Right cardiac atrium (tissue), 5 donors: Measurements from ENCODE around the gene TMEM163. TPM values are rescaled to one million over a fixed set of nuclear protein-coding genes. Genes with fewer than 3 reads are reported as not detected.
A peak's percentile ranks its signal among the peaks of the same experiment; 100 is the strongest.

ENCODE experiments used
- ATAC-seq, 2 donors: fragments of 200-7000 bp; cut with Tn5 transposase; one replicate each; pipeline versions ENCODE4 v1.8.0 to v1.9.1; 2020; ENCODE audit warnings: moderate library complexity in 2 of 2, mild to moderate bottlenecking in 1 of 2
- DNase-seq, 3 donors: peaks; one replicate each; pipeline ENCODE4 v3.0.0-alpha.2; 2020
- H3K27ac ChIP-seq: one replicate; pipeline ENCODE4 v1.5.1; 2013; ENCODE audit warnings: mild to moderate bottlenecking, low read length, control low read depth, moderate library complexity
- H3K27me3 ChIP-seq: one replicate; pipeline ENCODE4 v1.6.1; 2013; ENCODE audit not compliant: control insufficient read depth, insufficient read depth
- H3K4me1 ChIP-seq: one replicate; pipeline ENCODE4 v1.6.1; 2013; ENCODE audit warnings: low read length; ENCODE audit not compliant: control insufficient read depth, insufficient read depth
- H3K4me3 ChIP-seq: one replicate; pipeline ENCODE4 v1.5.1; 2013; ENCODE audit warnings: low read length, control low read depth
- H3K9me3 ChIP-seq: one replicate; pipeline ENCODE4 v1.6.1; 2013; ENCODE audit warnings: low read length; ENCODE audit not compliant: control insufficient read depth
- WGBS: extraction: QIAGEN DNeasy Blood & Tissue Kit; methylation state at CpG from one replicate; pipeline ENCODE4 v1.1.7; 2013; 5-methylcytosine and 5-hydroxymethylcytosine counted together
- intact Hi-C, 4 donors: fragments of 100-400 bp; cut with DNase I; formaldehyde crosslinking; loops; one replicate each; pipeline versions ENCODE4 v1.11.0 to v1.14.0; 2022 to 2023
- polyA plus RNA-seq: library from polyadenylated mRNA; stranded (reverse); fragments of 200-250 nt; gene quantifications from one replicate; pipeline ENCODE4 v1.2.3, GENCODE V29; 2013
- total RNA-seq, 4 donors: library from RNA; stranded (reverse); fragmentation: NEBNext Ultra II Directional; extraction: Animal tissue kit (Norgen Biotek cat#: 25700); gene quantifications; one replicate each; pipeline ENCODE4 v1.2.1, GENCODE V29; 2021
- donor health status: healthy with polysubstance abuse.
- donor health status: DM: no; HTN: yes; CAD: no.
- donor health status: DM: no; HTN: no; CAD: no.
- donor health status: DM: no; HTN: yes; CAD: no; lungs with severe emphysema.
- donor health status: DM: yes; HTN: yes; CAD: no.

Gene TMEM163
- total and polyA plus RNA-seq, 5 donors: 3.3 to 7.1 (median 4.9) TPM

DNA sequence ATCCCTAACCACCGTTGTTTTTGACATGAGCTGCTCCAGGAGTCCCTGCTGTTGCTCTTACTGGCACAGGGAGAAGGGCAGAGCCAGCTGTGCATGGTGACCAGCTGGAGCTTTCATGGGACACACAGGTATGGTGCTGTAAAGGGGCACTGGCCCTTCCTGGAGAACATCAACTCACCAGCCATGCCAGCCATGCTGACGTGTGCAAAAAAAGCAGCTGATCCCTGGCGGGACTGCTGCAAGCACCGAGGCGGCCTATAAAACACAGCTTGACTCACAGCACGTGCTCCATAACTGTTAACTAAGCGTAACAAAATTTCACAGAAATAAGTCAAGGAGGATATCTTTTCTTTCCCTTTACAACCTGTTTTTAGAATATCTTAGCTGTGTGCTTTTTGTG lies 165.1 kb downstream of the TMEM163 start:
- WGBS: 89% methylated on average over 7 of the region's 7 CpGs
- intact Hi-C loops: no loop called here
- no peak overlapping the region for H3K4me3 ChIP-seq
- H3K9me3 ChIP-seq: no peaks in the 10 kb centered on the region
- no peaks in the 10 kb centered on the region for H3K27me3 ChIP-seq
- no peak overlapping the region for H3K27ac ChIP-seq
- DNase-seq (no peak), ATAC-seq (no peak)
- no peaks in the 10 kb centered on the region for H3K4me1 ChIP-seq

DNA sequence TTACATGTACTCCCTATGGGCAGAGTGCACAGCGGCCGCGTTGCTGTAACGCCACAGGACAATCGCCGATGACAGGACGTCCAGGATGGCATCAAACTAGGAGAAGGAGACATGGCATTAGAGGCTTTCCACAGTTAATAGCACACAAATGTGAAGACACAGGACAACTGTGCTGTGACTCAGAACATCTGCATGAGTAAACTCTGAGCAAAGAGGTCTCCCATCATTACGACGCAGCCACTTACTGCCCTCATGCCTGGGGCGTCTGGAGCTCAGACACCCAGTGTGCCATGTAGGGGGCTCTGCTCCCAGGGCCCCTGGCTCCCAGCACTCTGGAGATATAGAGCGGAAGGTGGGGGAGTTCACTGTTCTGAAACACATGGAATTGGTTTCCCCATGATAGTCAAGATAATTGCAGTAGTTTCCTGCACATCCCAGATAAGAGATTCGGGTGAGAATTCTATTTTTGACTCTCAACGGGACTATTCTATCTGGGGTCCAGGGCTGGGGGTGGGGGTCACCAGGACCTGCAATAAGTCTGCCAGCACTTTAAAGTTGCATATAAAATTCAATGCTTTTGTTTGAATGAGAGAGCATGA lies 168.1 kb downstream of the TMEM163 start:
- H3K27me3 ChIP-seq: no peaks in the 10 kb centered on the region
- intact Hi-C loops: no loop called here
- H3K4me3 ChIP-seq: no peak overlapping the region
- ATAC-seq: peak in 1 of 2 donors; percentile 14
- WGBS: 74% methylated on average over 13 of the region's 13 CpGs
- H3K27ac ChIP-seq: no peak overlapping the region
- no peaks in the 10 kb centered on the region for H3K9me3 ChIP-seq
- DNase-seq: no peak
- no peaks in the 10 kb centered on the region for H3K4me1 ChIP-seq

DNA sequence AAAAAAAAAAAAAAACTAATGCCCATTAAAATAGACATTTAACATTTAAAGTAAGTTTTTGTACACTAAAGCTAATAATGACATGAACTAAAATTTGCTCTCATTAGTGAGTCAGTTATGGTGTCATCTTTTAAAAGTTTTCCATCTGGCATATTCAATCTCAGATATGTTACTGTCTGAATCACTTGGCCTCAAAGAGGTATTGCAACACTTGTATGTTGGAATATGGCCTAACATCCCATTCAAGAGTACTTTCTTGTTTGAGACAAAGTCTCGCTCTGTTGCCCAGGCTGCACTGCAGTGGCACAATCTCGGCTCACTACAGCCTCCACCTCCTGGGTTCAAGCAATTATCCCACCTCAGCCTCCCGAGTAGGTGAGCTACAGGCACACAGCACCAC lies 169.7 kb downstream of the TMEM163 start:
- H3K27me3 ChIP-seq: no peaks in the 10 kb centered on the region
- DNase-seq (no peak), ATAC-seq (peak; percentile 70 to 75)
- H3K4me1 ChIP-seq: no peaks in the 10 kb centered on the region
- WGBS: 62% methylated on average over 3 of the region's 3 CpGs
- intact Hi-C loops: no loop called here
- no peak overlapping the region for H3K4me3 ChIP-seq
- no peak overlapping the region for H3K27ac ChIP-seq
- no peaks in the 10 kb centered on the region for H3K9me3 ChIP-seq

DNA sequence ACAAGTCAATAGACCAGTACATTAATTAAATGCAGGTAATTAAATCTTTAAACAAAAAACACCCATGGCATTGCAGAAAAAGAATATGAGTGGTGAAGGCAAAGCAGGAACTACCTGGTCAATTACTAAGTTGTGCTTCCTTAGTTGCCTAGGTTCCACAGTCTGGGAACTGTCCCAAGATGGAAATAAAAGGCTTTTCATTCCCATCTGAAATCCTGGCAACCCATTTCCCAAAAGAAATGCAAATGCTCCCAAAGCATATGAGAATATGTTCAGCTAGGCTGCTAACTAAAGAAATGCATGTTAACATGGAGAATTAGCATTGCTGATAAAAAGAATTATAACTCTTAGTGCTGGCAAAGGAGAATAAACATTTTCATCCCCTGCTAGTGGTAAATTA lies 177.8 kb downstream of the TMEM163 start:
- H3K4me3 ChIP-seq: no peak overlapping the region
- ATAC-seq (no peak), DNase-seq (no peak)
- no peaks in the 10 kb centered on the region for H3K9me3 ChIP-seq
- peaks cover 8% of the 10 kb centered on the region for H3K4me1 ChIP-seq
- no peaks in the 10 kb centered on the region for H3K27me3 ChIP-seq
- intact Hi-C loops: no loop called here
- H3K27ac ChIP-seq: no peak overlapping the region

DNA sequence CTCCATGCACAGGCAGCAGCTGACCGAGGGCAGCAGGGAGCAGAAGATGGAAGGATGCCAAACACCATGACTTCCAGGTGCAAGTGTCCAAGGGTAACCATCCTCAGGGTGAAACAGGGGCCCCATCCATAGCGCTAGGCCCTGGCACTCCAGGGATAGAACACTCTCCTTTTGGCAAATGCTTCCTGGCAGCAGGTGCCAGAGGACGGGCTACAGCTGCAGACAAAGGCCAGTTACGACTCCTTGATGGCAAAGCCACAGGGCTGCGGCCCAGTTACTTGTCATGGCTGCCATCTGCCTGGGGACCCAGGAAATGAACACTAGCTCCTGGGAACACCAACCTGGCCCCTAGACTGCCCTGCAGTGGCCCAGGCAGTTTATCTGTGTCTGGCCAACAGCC lies 178.8 kb downstream of the TMEM163 start:
- peaks cover 8% of the 10 kb centered on the region for H3K4me1 ChIP-seq
- no peaks in the 10 kb centered on the region for H3K27me3 ChIP-seq
- ATAC-seq: no peak
- no peak overlapping the region for H3K27ac ChIP-seq
- 67% methylated on average over 5 of the region's 5 CpGs for WGBS
- no peak for DNase-seq
- H3K4me3 ChIP-seq: no peak overlapping the region
- no peaks in the 10 kb centered on the region for H3K9me3 ChIP-seq
- intact Hi-C loops: no loop called here

DNA sequence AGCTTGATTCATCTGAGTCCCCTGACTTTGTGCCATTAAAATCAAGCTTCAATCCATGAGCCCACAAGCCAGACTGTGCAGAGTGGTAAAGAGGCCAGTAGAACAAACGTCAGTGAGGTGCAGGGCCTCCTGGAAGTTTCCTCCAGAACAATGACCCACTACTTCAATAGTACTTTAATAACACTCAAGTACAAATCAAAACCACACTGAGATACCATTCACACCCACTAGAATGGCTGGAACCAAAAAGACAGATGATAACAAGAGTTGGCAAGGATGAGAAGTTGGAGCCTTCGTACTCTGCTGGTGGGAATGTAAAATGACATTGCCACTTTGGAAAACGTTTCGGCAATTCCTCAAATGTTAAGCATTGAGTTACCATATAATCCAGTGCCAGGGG lies 181.1 kb downstream of the TMEM163 start:
- Histone ChIP-seq H3K4me1 (peaks cover 8% of the 10 kb centered on the region), H3K27ac (no peak overlapping the region), H3K27me3 (no peaks in the 10 kb centered on the region), H3K4me3 (no peak overlapping the region), H3K9me3 (no peaks in the 10 kb centered on the region)
- 56% methylated on average over 4 of the region's 4 CpGs for WGBS
- peak; percentile 79 to 87 for ATAC-seq
- no peak for DNase-seq
- intact Hi-C loops: no loop called here

DNA sequence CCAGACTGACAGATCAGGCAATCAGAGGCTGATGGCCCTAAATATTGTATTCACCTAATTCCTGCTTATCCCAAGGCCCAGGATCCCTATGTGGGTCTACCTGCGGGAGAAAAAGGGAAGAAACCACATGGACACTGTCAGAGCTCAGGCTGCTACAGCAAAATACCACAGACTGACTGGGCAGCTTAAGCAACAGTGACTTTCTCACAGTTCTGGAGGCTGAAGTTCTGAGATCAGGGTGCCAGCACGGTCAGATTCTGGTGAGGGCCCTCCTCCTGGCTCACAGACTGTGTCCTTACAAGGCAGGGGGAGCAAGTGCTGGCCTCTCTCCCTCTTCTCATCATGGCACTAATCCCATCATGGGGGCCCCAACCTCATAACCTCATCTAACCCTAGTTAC lies 181.7 kb downstream of the TMEM163 start:
- no peak for DNase-seq
- no peak overlapping the region for H3K4me3 ChIP-seq
- no peaks in the 10 kb centered on the region for H3K9me3 ChIP-seq
- intact Hi-C loops: no loop called here
- no peaks in the 10 kb centered on the region for H3K27me3 ChIP-seq
- H3K4me1 ChIP-seq: peaks cover 8% of the 10 kb centered on the region
- peak overlapping the region; percentile 72 for H3K27ac ChIP-seq
- no peak for ATAC-seq
- 82% methylated on average over 2 of the region's 2 CpGs for WGBS

DNA sequence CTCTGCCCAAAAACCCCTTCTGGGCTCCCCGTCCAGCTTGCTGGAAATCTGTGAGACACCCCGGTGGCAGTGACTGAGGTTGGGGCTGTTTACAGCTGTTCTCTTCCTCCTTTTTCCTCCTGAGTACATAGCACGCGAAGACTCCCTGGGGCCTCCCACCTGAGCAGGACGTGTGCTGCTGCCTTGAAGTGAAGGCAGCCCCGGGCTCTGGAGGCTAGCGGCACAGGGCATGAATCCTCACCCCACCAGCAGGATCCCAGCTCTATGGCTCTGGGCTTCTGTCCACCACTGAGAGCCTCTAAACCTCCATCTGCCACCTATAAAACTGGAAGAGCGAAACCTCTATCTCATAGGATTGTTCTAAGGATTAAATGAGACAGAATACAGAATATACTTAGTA lies 182.5 kb downstream of the TMEM163 start:
- Histone ChIP-seq H3K27ac (no peak overlapping the region), H3K4me1 (peaks cover 8% of the 10 kb centered on the region), H3K9me3 (no peaks in the 10 kb centered on the region), H3K4me3 (no peak overlapping the region), H3K27me3 (no peaks in the 10 kb centered on the region)
- ATAC-seq: no peak
- no peak for DNase-seq
- 78% methylated on average over 8 of the region's 8 CpGs for WGBS
- intact Hi-C loops: no loop called here

DNA sequence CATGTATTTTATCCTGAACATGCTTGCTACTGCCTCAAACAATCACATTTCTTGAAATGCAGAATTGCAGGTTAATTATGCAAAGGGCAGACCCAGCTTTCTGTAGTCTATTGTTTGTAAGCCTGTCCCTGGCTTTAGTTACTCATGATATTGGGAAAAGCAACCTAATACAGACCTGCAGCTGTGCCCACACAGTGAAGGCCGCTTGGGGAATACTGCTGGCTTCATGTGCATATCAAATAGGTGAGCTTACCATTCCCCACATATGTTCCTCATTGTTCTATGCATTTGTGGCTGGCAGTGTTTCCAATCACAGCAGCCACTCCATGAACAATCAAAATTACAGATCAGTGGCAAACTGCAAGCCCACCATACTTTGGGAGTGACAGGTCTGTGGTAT lies 186.3 kb downstream of the TMEM163 start:
- H3K4me3 ChIP-seq: no peak overlapping the region
- no peaks in the 10 kb centered on the region for H3K9me3 ChIP-seq
- DNase-seq (no peak), ATAC-seq (no peak)
- no peaks in the 10 kb centered on the region for H3K27me3 ChIP-seq
- WGBS: 90% methylated on average over 1 of the region's 1 CpG
- H3K27ac ChIP-seq: no peak overlapping the region
- peaks cover 3% of the 10 kb centered on the region for H3K4me1 ChIP-seq
- intact Hi-C loops: no loop called here

DNA sequence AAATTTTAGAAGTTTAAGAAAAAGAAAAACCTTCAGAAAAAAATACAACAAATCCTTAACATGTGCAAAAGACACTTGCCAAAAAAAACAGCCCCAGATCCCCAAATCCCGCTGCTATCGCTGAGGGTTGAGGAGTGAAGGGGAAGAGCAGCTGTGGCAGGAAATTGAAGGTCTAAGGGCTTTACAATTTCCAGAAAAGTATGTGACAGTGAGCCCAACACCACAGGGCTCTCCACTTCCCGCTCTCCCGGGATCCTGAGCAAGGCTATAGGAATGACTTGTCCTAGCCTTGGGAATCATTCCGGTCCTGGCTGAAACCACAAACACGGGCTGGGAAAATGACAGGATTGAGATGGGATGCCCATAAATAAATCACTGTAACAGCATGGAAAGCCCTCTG lies 191.4 kb downstream of the TMEM163 start:
- intact Hi-C loops: no loop called here

DNA sequence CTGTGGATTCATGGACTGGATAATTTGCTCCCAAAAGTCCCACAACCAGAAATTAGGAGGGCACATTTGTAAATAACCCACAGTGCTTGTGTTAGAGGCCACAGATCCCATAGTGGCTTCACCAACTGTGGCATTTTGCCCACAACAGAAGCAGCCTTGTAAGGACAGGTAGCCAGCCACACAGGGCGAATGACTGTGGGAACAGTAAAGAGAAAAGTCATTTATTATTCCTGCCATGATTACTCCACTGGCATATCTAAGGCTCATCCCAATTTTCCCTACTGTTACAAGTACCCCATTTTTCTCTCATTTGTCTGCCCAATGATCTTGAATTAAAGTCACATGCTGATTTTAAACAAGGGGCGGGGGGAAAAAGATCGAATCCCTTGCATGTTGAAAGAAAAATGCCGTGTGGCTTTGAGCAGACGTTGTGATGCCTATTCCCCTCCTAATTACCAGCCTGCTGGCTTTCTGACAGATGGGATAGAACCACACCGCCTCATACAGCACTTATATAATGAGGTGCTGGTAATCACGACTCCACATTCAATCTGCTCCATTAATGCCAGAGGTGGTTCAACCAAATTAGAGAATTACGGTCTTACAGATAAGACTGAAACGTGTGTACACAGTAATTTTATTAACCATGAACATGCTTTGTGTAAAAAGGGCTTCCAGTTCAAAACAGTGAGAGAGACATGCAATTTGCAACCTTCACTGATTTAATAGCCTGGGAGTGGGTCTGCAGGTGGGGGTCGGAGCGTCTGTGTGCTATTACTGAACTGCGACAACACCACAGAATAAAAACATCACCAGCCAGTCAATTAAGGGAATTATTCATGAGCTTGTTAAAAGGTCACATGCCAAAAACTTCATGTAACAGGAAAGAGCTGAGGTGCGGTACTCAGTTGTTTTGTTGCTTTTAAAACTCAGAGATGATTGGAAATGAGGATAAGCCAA lies 196.0 kb downstream of the TMEM163 start:
- no peaks in the 10 kb centered on the region for H3K27me3 ChIP-seq
- H3K9me3 ChIP-seq: no peaks in the 10 kb centered on the region
- intact Hi-C loops: no loop called here
- H3K27ac ChIP-seq: no peak overlapping the region
- 75% methylated on average over 13 of the region's 13 CpGs for WGBS
- H3K4me1 ChIP-seq: no peaks in the 10 kb centered on the region
- DNase-seq (no peak), ATAC-seq (no peak)
- H3K4me3 ChIP-seq: no peak overlapping the region

More for the DNA sequence above, 191.4 kb downstream of the TMEM163 start:
- no peak overlapping the region for H3K4me3 ChIP-seq
- no peaks in the 10 kb centered on the region for H3K9me3 ChIP-seq
- H3K27ac ChIP-seq: no peak overlapping the region
- no peak for ATAC-seq
- H3K4me1 ChIP-seq: no peaks in the 10 kb centered on the region
- no peak for DNase-seq
- WGBS: 41% methylated on average over 6 of the region's 6 CpGs
- H3K27me3 ChIP-seq: no peaks in the 10 kb centered on the region
